ENCODE measurements around the gene CABLES1.
"Not testable (repeated sequence)": the region's sequence is repeated elsewhere in the genome, so short reads cannot be mapped to it uniquely, and the experiment has no call there.

DNA sequence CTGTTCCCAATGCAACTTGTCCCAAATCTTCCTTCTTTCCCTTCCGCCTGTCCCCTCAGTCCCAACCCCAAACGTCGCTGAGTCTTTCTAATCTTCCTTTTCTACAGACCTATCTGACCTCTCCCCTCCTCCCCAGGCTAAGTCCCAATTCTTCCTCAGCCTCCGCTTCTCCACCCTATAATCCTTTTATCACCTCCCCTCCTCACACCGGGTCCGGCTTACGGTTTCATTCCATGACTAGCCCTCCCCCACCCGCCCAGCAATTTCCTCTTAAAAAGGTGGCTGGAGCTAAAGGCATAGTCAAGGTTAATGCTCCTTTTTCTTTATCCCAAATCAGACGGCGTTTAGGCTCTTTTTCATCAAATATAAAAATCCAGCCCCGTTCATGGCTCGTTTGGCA is 150.3 kb downstream of the CABLES1 start:
- TF ChIP-seq CTCF (IDR thresholded peaks at IDR 0.05); JUN (IDR thresholded peaks at IDR 0.05); CHD4 (IDR thresholded peaks at IDR 0.05; ENCODE audit: borderline replicate concordance); EP300 (IDR thresholded peaks at IDR 0.05); POLR2A (IDR thresholded peaks at IDR 0.05; ENCODE audit: low read length); RAD21 (conservative IDR thresholded peaks at IDR 0.05 in 1 of 2, IDR thresholded peaks at IDR 0.05 in 1 of 2); MAX (IDR thresholded peaks at IDR 0.05); MAZ (IDR thresholded peaks at IDR 0.05; ENCODE audit: borderline replicate concordance, low read depth, low read length); NR3C1 (IDR thresholded peaks at IDR 0.05); REST (IDR thresholded peaks at IDR 0.05): not testable (repeated sequence)
